Breast epithelium (tissue), 4 donors: ENCODE results near the gene TMCC1. TPM values are rescaled to one million over a fixed set of nuclear protein-coding genes. Genes with fewer than 3 reads are reported as not detected.
A peak's percentile ranks its signal among the peaks of the same experiment; 100 is the strongest.

Experiments used
- DNase-seq, 2 donors: peaks; one replicate each; pipeline ENCODE4 v3.0.0-alpha.2; 2019; ENCODE audit warnings: low spot score in 2 of 2
- H3K27ac ChIP-seq, 2 donors: fragments of 200-600 bp; sonication (generic) in 1 of 2; one replicate each; pipeline ENCODE4 v1.5.1; 2016 to 2019; ENCODE audit warnings: mild to moderate bottlenecking in 1 of 2
- H3K27me3 ChIP-seq, 2 donors: fragments of 200-600 bp; sonication (generic) in 1 of 2; one replicate each; pipeline versions ENCODE4 v1.5.1 to v1.6.0; 2017 to 2019; ENCODE audit warnings: control low read depth in 1 of 2, mild to moderate bottlenecking in 1 of 2
- H3K36me3 ChIP-seq: fragments of 200-600 bp; one replicate; pipeline ENCODE4 v1.5.1; 2019
- H3K4me1 ChIP-seq, 2 donors: fragments of 200-600 bp; sonication (generic); one replicate each; pipeline ENCODE4 v1.5.1; 2016 to 2019; ENCODE audit warnings: control low read depth in 1 of 2
- H3K4me3 ChIP-seq, 3 donors: fragments of 200-600 bp; sonication (generic); 1 replicate in 2 of 3; 2 replicates in 1 of 3; pipeline ENCODE4 v1.5.1; 2016 to 2019; ENCODE audit warnings: mild to moderate bottlenecking in 3 of 3, moderate library complexity in 2 of 3
- H3K9me3 ChIP-seq, 2 donors: fragments of 200-600 bp; sonication (generic) in 1 of 2; one replicate each; pipeline ENCODE4 v1.5.1; 2016 to 2019; ENCODE audit warnings: control low read depth in 1 of 2
- POLR2A ChIP-seq: fragments of 450-650 bp; IDR thresholded peaks from one replicate; pipeline ENCODE4 v1.6.1; 2016; ENCODE audit warnings: antibody characterized with exemption, mild to moderate bottlenecking, moderate library complexity
- POLR2AphosphoS5 ChIP-seq, 3 donors: sonication (generic); formaldehyde crosslinking; IDR thresholded peaks; one replicate each; pipeline ENCODE4 v1.6.1; 2017; ENCODE audit warnings: antibody characterized with exemption in 3 of 3
- intact Hi-C: fragments of 100-400 bp; cut with DNase I; formaldehyde crosslinking; loops from one replicate; pipeline ENCODE4 v1.15.1; 2023; ENCODE audit warnings: low total_unique reads
- total RNA-seq, 3 donors: library from RNA; depleted of rRNA; stranded (reverse); fragments of >200 nt; gene quantifications; one replicate each; pipeline ENCODE4 v1.1.0, GENCODE V29; 2016
- TF ChIP-seq, protein P1 (sequence below), 3 donors: fragments of 450-650 bp; IDR thresholded peaks; one replicate each; pipeline ENCODE4 v1.5.1; 2016 to 2017; ENCODE audit warnings: antibody characterized with exemption in 3 of 3, mild to moderate bottlenecking in 3 of 3, moderate library complexity in 3 of 3

The TMCC1 gene
- total RNA-seq, 3 donors from 2014 or later = 29.4 to 48.1 (median 29.8) TPM

DNA sequence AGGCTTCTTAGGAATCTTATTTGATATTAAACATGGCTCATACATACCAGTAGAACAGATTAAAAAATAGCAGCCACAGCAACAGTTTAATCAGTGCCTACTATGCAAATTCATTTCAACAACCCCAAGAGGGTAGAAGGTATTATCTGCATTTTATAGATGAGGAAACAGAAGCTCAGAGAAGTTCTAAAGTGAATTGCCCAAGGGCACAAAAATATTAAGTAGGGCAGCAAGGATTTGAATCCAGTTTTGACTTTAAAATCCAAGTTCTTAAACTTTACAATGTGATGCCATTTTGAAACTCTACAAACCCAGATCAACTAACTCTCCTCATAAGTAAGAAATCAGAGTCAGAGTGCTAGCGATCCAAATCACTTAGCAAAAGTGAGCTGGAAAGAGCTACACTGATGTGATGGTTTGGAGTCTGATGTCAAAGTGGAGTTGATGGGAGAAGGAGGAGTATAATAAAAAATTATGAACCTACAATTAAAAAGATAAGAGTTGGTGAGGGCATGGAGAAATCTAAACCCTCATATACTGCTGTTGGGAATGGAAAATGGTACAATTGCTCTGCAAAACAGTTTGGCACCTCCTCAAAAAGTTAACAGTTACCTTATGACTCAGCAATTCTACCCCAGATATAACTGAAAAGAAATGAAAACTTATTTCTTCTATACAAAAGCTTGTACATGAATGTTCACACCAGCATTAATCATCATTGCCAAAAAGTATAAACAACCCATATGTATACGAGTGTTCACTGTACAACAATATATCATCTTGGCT, 236.1 kb downstream of the TMCC1 start:
- DNase-seq = no peak
- intact Hi-C loops = no loop called here
- Histone ChIP-seq H3K4me1 (no peaks in the 10 kb centered on the region), H3K27ac (peak overlapping the region; percentile 46 to 65), H3K36me3 (no peaks in the 10 kb centered on the region), H3K4me3 (no peak overlapping the region), H3K27me3 (no peaks in the 10 kb centered on the region), H3K9me3 (no peaks in the 10 kb centered on the region)
- no peak for TF ChIP-seq POLR2A
- TF ChIP-seq, protein P1, sequence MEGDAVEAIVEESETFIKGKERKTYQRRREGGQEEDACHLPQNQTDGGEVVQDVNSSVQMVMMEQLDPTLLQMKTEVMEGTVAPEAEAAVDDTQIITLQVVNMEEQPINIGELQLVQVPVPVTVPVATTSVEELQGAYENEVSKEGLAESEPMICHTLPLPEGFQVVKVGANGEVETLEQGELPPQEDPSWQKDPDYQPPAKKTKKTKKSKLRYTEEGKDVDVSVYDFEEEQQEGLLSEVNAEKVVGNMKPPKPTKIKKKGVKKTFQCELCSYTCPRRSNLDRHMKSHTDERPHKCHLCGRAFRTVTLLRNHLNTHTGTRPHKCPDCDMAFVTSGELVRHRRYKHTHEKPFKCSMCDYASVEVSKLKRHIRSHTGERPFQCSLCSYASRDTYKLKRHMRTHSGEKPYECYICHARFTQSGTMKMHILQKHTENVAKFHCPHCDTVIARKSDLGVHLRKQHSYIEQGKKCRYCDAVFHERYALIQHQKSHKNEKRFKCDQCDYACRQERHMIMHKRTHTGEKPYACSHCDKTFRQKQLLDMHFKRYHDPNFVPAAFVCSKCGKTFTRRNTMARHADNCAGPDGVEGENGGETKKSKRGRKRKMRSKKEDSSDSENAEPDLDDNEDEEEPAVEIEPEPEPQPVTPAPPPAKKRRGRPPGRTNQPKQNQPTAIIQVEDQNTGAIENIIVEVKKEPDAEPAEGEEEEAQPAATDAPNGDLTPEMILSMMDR (IDR thresholded peaks at IDR 0.05) = no peak
- TF ChIP-seq POLR2AphosphoS5 (IDR thresholded peaks at IDR 0.05) = no peak

DNA sequence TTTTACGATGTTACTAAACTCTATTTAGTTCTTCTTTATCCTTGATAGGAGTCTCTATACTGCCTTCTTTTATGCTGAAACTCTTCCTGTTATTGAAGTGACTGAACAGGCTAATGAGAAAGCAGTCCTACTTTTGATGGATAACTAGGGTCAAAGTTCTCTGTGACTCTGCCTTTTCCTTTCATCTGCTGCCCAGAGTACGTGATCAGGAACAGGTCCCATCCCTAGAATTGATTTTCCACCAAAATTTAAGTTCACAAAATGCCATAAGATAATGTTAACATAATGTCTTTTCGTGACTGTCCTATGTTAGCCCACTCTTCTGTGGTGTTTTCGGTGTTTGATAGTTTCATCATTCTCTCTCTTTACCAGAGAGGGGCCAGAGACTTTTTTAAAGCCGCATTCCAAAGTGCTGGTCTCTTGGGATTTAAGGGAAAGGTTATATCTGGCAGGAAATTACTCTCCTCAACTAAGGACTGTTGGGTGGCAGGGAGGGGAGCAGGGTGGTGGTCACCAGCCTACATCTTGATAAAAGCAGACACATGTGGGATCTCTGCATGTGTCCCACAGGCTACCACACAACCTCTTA, 236.8 kb downstream of the TMCC1 start:
- Histone ChIP-seq H3K27ac (peak overlapping the region in 1 of 2 donors; percentile 46), H3K4me3 (no peak overlapping the region), H3K27me3 (no peaks in the 10 kb centered on the region), H3K4me1 (no peaks in the 10 kb centered on the region), H3K36me3 (no peaks in the 10 kb centered on the region), H3K9me3 (no peaks in the 10 kb centered on the region)
- TF ChIP-seq POLR2AphosphoS5 (IDR thresholded peaks at IDR 0.05) (no peak), POLR2A (no peak)
- TF ChIP-seq, protein P1 (IDR thresholded peaks at IDR 0.05) = no peak
- DNase-seq = no peak
- intact Hi-C loops = no loop called here

DNA sequence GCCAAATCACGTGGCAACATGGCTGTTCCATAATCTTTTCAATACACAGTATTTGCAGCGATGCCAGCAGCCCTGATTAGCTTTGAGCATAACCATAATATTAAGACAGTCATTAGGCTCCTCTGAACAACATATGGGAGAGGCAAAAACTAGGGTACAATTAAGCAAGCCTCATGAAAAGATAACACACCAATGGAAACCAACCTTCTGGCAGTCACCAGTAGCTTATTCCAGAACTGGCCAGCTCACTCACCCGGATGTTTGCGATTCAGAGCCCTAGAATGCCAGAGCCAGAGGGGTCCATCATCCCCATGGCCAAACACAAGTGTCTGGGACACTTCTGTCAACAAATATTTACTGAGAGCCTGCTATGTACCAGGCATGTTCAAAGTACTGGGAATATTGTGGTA, 238.2 kb downstream of the TMCC1 start:
- TF ChIP-seq POLR2A (no peak), POLR2AphosphoS5 (IDR thresholded peaks at IDR 0.05) (no peak)
- TF ChIP-seq, protein P1 (IDR thresholded peaks at IDR 0.05) = no peak
- H3K27ac ChIP-seq = no peak overlapping the region
- no peaks in the 10 kb centered on the region for H3K9me3 ChIP-seq
- H3K36me3 ChIP-seq = no peaks in the 10 kb centered on the region
- intact Hi-C loops = no loop called here
- H3K4me1 ChIP-seq = no peaks in the 10 kb centered on the region
- DNase-seq = no peak
- no peak overlapping the region for H3K4me3 ChIP-seq
- no peaks in the 10 kb centered on the region for H3K27me3 ChIP-seq

DNA sequence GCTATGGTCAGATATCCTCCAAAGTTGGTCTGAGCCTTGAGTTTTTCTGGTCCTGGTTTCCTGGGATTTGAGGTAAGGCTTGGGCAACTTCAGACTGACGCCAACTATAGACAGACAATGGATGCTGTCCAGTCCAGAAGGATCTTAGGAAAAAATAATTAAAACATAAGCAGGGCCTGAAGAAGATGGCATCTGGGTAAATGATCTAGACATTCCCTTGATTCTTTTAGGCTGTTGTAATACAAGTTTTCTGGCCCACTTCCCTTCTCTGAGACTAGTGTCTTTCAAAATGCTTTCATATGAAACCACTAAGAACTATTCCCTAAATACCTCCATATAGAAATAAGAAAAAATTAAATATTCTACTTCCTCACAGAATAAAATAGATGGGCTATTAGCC, 239.4 kb downstream of the TMCC1 start:
- Histone ChIP-seq H3K27ac (peak overlapping the region in 1 of 2 donors; percentile 50), H3K4me3 (no peak overlapping the region), H3K4me1 (no peaks in the 10 kb centered on the region), H3K27me3 (no peaks in the 10 kb centered on the region), H3K9me3 (no peaks in the 10 kb centered on the region), H3K36me3 (no peaks in the 10 kb centered on the region)
- DNase-seq = no peak
- no peak for TF ChIP-seq POLR2A
- intact Hi-C loops = no loop called here

DNA sequence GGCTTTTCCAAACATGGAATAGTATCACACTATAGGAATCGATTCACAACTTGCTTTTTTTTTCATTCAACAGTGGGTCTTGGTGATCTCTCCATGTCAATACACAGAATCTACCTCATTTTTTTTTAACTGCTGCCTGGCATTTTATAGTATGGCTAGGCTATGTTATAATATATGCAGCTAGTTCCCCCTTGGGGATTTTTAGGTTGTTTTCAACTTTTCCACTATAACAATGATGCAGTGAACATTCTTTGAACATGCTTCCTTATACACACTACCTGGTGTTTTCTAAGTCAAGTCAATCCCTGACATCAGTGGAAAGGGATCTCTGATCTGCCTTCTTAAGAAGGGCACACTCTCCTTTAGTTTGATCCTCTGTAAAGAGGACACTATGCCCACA, 240.5 kb downstream of the TMCC1 start:
- no peak for DNase-seq
- no peak overlapping the region for H3K27ac ChIP-seq
- TF ChIP-seq, protein P1 (IDR thresholded peaks at IDR 0.05) = no peak
- TF ChIP-seq POLR2A = no peak
- TF ChIP-seq POLR2AphosphoS5 (IDR thresholded peaks at IDR 0.05) = no peak
- no peaks in the 10 kb centered on the region for H3K27me3 ChIP-seq
- no peaks in the 10 kb centered on the region for H3K9me3 ChIP-seq
- intact Hi-C loops = no loop called here
- no peaks in the 10 kb centered on the region for H3K36me3 ChIP-seq
- H3K4me1 ChIP-seq = no peaks in the 10 kb centered on the region
- H3K4me3 ChIP-seq = no peak overlapping the region
